ENCODE results near the gene EDNRA.

The EDNRA gene

GRCh38 chr4:147594107-147594506, 113.2 kb downstream of the EDNRA start:
- DNase-seq = no peak

Data from inflammatory macrophage treated with lipopolysaccharide for 4 hours (primary cell).